Stimulated activated CD4-positive, alpha-beta T cell treated with anti-CD3 and anti-CD28 coated beads, Interleukin-1b, Interleukin-23, amount 100 ng/mL, for 4 hours (primary cell): ENCODE measurements around the gene PAPPA.

Source experiments
- DNase-seq, 2 donors: peaks; one replicate each; pipeline ENCODE4 v3.0.0-alpha.2; 2020; ENCODE audit warnings: low read depth in 2 of 2

Gene PAPPA

DNA sequence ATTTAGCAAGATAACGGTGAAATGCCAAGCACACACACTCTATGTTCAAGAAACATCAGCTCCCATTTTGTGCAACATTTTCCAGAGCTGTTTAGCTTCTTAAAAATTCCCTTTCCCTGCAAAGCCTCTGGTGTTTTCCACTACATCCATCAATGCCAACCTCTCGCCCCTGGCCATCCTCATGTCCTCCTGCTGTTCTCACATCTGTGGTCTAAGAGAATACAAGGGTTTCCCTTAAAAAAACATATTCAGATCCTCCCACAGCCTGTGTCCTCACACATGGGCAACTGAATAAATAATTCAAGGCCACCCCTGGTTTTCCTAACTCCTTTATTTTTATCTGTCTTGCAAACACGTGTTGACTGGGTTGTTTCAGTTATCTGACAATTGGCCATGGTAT is 70.3 kb downstream of the PAPPA start:
- DNase-seq, result no peak

- DNase-seq, result no peak
Measured at GRCh38 chr9:116230051-116230632, 76.6 kb downstream of the PAPPA start.

- no peak for DNase-seq
Measured at GRCh38 chr9:116232424-116233159, 79.0 kb downstream of the PAPPA start.

GRCh38 chr9:116233160-116233530 is 79.6 kb downstream of the PAPPA start:
- no peak for DNase-seq

- DNase-seq, result no peak
Measured at GRCh38 chr9:116234081-116234480, 80.5 kb downstream of the PAPPA start.

GRCh38 chr9:116236979-116237378 is 83.4 kb downstream of the PAPPA start:
- DNase-seq, result no peak

DNA sequence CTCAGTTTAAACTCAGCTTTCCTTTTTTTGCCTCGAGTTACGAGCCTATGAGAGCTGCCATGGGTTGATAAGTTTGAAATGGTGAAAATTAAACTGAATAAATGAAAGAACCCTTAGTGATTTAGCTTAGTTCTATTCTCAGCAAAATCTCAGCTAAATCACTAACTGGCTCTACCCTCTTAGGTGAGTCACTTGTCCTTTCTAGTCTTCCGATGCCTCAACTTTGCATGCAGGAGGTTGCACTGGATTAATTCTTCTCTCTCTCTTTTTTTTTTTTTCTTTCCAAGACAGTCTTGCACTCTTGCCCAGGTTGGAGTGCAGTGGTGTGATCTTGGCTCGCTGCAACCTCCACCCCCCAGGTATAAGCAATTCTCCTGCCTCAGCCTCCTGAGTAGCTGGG is 83.9 kb downstream of the PAPPA start:
- DNase-seq, result no peak

DNA sequence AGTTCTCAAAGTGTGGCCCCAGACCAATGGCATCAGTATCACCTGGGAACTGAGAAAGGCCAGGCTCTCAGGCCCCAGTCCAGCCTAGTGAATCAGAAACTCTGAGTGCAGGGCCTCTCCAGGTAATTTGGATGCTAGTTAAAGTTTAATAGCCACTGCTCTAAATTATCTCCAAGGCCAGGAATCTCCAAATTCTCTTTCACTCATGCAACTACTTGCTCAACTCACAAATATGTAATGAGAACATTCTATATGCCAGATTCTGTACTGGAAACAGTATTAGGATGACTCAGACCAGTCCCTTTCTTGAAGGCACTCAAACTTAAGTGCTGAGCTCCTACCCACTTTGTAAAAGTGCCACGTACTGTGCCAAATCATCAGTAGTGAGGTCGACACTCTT is 84.6 kb downstream of the PAPPA start:
- DNase-seq, result no peak

- DNase-seq, result no peak
Measured at GRCh38 chr9:116238776-116239340, 85.3 kb downstream of the PAPPA start.

- DNase-seq, result no peak
Measured at GRCh38 chr9:116243708-116244107, 90.1 kb downstream of the PAPPA start.

- no peak for DNase-seq
Measured at GRCh38 chr9:116247284-116247683, 93.7 kb downstream of the PAPPA start.

DNA sequence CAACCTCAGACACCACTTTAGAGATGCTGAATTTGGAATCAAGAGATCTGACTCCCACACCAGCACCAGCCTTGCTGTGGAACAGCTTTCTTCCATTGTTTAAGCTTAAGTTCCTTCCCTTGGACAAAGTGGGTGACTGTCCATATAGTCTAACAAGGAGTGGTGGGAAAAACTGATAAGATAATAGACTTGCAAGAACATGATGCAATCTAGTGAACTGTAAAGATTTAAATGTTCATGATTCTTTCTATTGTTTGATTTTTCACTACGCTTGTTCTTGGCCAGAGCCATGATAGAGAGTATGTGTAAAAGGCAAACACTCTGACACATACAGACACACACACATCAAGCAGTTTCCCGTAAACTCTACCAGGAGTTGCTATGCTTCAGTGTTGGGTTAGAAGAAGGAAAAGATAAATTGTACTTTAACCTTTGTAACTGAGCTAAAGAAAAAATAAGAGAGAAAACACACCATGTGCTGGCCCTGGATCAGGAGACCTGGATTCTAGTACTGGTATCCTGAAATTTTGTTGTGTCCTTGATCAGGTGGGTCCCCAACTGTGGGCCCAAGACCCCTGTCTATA is 94.3 kb downstream of the PAPPA start:
- DNase-seq, result no peak

DNA sequence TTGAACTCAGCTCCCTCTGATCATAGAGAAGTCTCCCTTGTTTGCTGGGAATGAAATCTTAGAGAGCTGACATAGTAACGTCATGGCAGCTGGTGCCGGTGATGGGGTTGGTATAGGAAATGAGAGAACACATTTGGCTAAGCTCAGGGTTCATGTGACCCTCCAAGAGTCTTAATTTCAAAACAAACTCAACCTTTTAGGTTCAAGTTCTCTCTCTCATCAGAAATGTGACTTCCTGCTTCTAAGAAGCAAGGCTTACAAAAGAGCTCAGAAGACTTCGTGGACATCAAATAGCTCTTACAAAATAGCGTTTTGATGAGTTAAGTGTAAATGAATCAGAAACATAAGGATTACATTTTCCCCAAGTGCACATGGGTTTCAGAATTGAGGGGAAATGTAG is 97.3 kb downstream of the PAPPA start:
- no peak for DNase-seq

DNA sequence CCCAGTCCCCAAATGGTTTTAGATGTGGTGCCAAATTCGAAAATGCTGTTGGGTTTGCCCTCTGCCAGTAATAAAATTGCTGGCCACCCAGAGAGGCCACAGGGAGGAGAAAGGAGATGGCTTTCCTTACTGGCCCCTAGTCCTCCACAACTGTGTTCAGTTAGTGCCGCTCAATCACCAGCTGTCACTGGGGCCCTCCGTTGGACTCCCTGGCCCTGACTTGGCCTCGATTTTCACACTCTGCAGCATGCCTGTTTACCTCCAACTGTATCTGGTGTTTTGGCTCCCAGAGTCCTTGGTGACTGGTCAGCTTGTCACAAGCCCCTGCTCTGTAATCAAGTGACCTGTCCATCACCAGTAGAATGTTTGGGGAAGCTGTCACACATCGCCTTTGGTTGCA is 97.8 kb downstream of the PAPPA start:
- DNase-seq, result no peak

GRCh38 chr9:116260531-116260930 is 106.9 kb downstream of the PAPPA start:
- DNase-seq, result no peak

GRCh38 chr9:116262448-116262847 is 108.9 kb downstream of the PAPPA start:
- DNase-seq, result no peak

- DNase-seq, result no peak
Measured at GRCh38 chr9:116264361-116264760, 110.8 kb downstream of the PAPPA start.

DNA sequence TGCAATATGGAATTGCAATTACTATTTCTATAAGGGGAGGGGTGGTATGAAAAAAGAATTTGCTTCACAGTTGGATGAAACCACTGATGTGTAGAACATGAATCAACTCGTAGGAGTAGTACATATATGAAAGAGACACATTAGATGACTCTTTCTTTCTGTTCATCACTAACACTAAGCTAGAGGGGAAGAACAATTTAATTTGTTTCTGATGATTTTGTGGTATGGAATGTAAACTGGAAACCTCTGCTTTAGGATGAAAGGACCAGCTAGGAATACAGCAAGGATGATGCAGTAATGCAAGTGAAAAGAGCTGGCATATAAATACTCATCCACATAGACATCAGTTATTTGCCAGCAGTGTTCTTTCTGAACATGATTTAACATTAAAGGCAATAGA is 113.4 kb downstream of the PAPPA start:
- no peak for DNase-seq

DNA sequence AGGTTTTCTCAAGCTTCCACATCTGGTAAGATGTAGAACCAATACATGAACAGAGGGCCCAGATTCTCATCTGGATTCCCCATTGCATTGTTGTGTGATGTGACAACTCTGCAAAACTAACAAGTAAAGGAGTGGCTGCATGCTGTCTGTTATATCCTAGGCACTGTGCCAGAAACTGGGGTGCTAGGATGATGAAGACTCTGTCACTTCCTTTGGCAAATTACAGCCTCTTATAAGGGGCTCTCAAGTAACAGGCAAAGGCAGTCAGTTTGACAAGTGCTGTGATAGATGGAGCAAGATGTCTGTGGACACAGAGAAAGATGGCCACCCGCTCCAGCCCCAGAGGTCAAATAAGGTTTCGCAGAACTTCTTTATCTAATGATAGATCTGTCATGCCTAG is 115.7 kb downstream of the PAPPA start:
- no peak for DNase-seq

DNA sequence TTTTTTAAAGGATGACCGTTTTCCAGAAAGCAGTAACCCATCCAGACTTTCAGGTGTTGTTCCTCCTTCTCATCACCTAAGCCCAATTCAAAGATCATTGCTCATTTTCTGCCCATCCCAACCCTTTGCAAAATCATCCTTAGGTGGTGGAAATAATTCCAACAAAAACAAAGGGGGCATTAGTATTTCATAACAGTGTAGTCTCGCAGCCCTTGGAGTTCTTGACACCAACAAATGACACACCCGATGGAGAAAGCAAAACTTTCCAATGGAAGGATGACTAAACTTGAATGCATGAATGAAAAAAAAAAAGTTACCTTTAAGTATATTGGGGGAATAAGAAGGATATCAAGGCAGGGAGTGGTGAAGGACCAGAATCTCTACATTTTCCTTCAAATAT is 117.0 kb downstream of the PAPPA start:
- no peak for DNase-seq

GRCh38 chr9:116271340-116271739 is 117.7 kb downstream of the PAPPA start:
- DNase-seq, result no peak

GRCh38 chr9:116271991-116272390 is 118.4 kb downstream of the PAPPA start:
- no peak for DNase-seq

GRCh38 chr9:116274293-116274692 is 120.7 kb downstream of the PAPPA start:
- no peak for DNase-seq
